Forelimb muscle (tissue), 1 donor: ENCODE data around the gene PGR. TPM values are rescaled to one million over a fixed set of nuclear protein-coding genes. Genes with fewer than 3 reads are reported as not detected.

Source experiments
- DNase-seq: peaks from one replicate; pipeline ENCODE4 v3.0.0-alpha.2; 2013; ENCODE audit warnings: low read depth
- polyA plus RNA-seq: library from polyadenylated mRNA; unstranded; fragments of 120-200 nt; gene quantifications from one replicate; pipeline ENCODE4 v1.2.1, GENCODE V29; 2013; ENCODE audit not compliant: insufficient read length

The PGR gene
- polyA plus RNA-seq = not detected

GRCh38 chr11:101129203-101129943, at the start of gene PGR:
PGR (minus strand) TSS chr11:101129813; CDS start chr11:101129070, 743 bp downstream.
- DNase-seq = no peak

GRCh38 chr11:101176381-101176780, 46.8 kb upstream of the PGR start:
- no peak for DNase-seq

GRCh38 chr11:101169944-101170343, 40.3 kb upstream of the PGR start:
- DNase-seq = no peak

- no peak for DNase-seq
Measured at GRCh38 chr11:101166038-101166437, 36.4 kb upstream of the PGR start.

GRCh38 chr11:101158119-101158518, 28.5 kb upstream of the PGR start:
- no peak for DNase-seq

- DNase-seq = no peak
Measured at GRCh38 chr11:101138245-101138930, 8.8 kb upstream of the PGR start.

- no peak for DNase-seq
Measured at GRCh38 chr11:101133190-101133589, 3.6 kb upstream of the PGR start.

GRCh38 chr11:101128571-101129202, 926 bp downstream of the PGR start:
- DNase-seq = no peak

GRCh38 chr11:101127699-101128570, 1.7 kb downstream of the PGR start:
- no peak for DNase-seq

GRCh38 chr11:101127197-101127698, 2.4 kb downstream of the PGR start:
- no peak for DNase-seq

- no peak for DNase-seq
Measured at GRCh38 chr11:101126551-101127196, 2.9 kb downstream of the PGR start.

- no peak for DNase-seq
Measured at GRCh38 chr11:101115671-101116160, 13.9 kb downstream of the PGR start.

- no peak for DNase-seq
Measured at GRCh38 chr11:101113540-101113939, 16.1 kb downstream of the PGR start.

- DNase-seq = no peak
Measured at GRCh38 chr11:101104716-101105115, 24.9 kb downstream of the PGR start.

- DNase-seq = no peak
Measured at GRCh38 chr11:101103433-101103832, 26.2 kb downstream of the PGR start.

- DNase-seq = no peak
Measured at GRCh38 chr11:101100601-101101000, 29.0 kb downstream of the PGR start.

GRCh38 chr11:101096036-101096704, 33.4 kb downstream of the PGR start:
- no peak for DNase-seq

- DNase-seq = no peak
Measured at GRCh38 chr11:101091781-101092180, 37.8 kb downstream of the PGR start.

GRCh38 chr11:101090679-101091270, 38.8 kb downstream of the PGR start:
- DNase-seq = no peak

- no peak for DNase-seq
Measured at GRCh38 chr11:101083335-101083734, 46.3 kb downstream of the PGR start.
